Body of pancreas (tissue), 4 donors: ENCODE data around the gene CSMD2. TPM values are rescaled to one million over a fixed set of nuclear protein-coding genes. Genes with fewer than 3 reads are reported as not detected.

Source experiments
- ATAC-seq: fragments of 150-250 bp; one replicate; pipeline ENCODE4 v1.9.1; 2016
- DNase-seq, 4 donors: peaks; one replicate each; pipeline ENCODE4 v3.0.0-alpha.2; 2019
- H3K27ac ChIP-seq, 4 donors: fragments of 200-600 bp; sonication (generic); 1 replicate in 3 of 4; 2 replicates in 1 of 4; pipeline versions ENCODE4 v1.5.1 to v1.6.1; 2016 to 2019; ENCODE audit warnings: mild to moderate bottlenecking in 1 of 4, mixed read lengths in 1 of 4, moderate library complexity in 1 of 4
- H3K27me3 ChIP-seq, 2 donors: fragments of 200-600 bp; sonication (generic); one replicate each; pipeline ENCODE4 v1.6.0; 2016; ENCODE audit warnings: mild to moderate bottlenecking in 1 of 2
- H3K36me3 ChIP-seq, 2 donors: fragments of 200-600 bp; sonication (generic); replicated peaks in 1 of 2; 2 replicates each; pipeline ENCODE4 v1.5.1; 2016; ENCODE audit warnings: low read depth in 2 of 2; ENCODE audit not compliant: insufficient read depth in 1 of 2
- H3K4me1 ChIP-seq: fragments of 200-600 bp; sonication (generic); one replicate; pipeline ENCODE4 v1.6.0; 2016
- H3K4me3 ChIP-seq, 2 donors: fragments of 200-600 bp; sonication (generic); 1 replicate in 1 of 2; 2 replicates in 1 of 2; pipeline ENCODE4 v1.5.1; 2016 to 2019
- H3K9me3 ChIP-seq, 3 donors: fragments of 200-600 bp; sonication (generic); 1 replicate in 2 of 3; 2 replicates in 1 of 3; pipeline ENCODE4 v1.5.1; 2016
- POLR2A ChIP-seq, 3 donors: fragments of 450-650 bp; IDR thresholded peaks; one replicate each; pipeline ENCODE4 v1.6.1; 2016; ENCODE audit warnings: antibody characterized with exemption in 3 of 3, mild to moderate bottlenecking in 2 of 3
- WGBS, 2 donors: methylation state at CpG; one replicate each; pipeline ENCODE4 v1.1.5; 2017; 5-methylcytosine and 5-hydroxymethylcytosine counted together
- intact Hi-C: fragments of 100-400 bp; cut with DNase I; formaldehyde crosslinking; loops from one replicate; pipeline ENCODE4 v1.15.1; 2023
- total RNA-seq, 2 donors: library from RNA; depleted of rRNA; stranded (reverse); fragments of >200 nt; gene quantifications; one replicate each; pipeline ENCODE4 v1.1.0, GENCODE V29; 2016
- TF ChIP-seq, protein P1 (sequence below), 7 experiments: fragments of 450-650 bp in 4 of 7; fragments of 200-600 bp in 3 of 7; sonication (generic) in 3 of 7; IDR thresholded peaks; one replicate each; pipeline ENCODE4 v1.5.1; 2016 to 2019; ENCODE audit warnings: antibody characterized with exemption in 7 of 7

CSMD2 gene
- total RNA-seq, 2 donors from 2014 or later, result 0.26 to 0.33 TPM

DNA sequence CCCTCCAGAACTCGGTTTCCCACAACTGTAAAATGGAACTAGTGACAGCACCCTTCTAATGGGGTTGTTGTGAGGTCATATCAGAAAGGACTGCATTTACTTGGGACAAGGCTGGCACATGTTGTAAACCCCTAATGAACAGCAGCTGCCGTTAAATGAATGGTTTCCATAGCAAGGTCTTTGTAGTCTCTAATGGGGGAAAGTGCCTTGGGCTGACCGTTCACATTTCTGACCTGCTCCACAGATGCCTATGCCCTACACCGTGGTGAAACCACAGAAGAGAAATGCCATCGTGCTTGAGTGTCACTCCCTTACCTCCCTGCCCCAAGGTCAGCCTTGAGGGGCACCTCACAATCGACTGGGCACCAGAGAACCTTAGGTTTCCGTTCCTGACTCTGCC is 549.5 kb downstream of the CSMD2 start:
- H3K27ac ChIP-seq, result no peak overlapping the region
- no peak overlapping the region for H3K4me3 ChIP-seq
- H3K36me3 ChIP-seq, result no peaks in the 10 kb centered on the region
- TF ChIP-seq, protein P1, sequence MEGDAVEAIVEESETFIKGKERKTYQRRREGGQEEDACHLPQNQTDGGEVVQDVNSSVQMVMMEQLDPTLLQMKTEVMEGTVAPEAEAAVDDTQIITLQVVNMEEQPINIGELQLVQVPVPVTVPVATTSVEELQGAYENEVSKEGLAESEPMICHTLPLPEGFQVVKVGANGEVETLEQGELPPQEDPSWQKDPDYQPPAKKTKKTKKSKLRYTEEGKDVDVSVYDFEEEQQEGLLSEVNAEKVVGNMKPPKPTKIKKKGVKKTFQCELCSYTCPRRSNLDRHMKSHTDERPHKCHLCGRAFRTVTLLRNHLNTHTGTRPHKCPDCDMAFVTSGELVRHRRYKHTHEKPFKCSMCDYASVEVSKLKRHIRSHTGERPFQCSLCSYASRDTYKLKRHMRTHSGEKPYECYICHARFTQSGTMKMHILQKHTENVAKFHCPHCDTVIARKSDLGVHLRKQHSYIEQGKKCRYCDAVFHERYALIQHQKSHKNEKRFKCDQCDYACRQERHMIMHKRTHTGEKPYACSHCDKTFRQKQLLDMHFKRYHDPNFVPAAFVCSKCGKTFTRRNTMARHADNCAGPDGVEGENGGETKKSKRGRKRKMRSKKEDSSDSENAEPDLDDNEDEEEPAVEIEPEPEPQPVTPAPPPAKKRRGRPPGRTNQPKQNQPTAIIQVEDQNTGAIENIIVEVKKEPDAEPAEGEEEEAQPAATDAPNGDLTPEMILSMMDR (IDR thresholded peaks at IDR 0.05), result no peak
- TF ChIP-seq POLR2A (IDR thresholded peaks at IDR 0.05), result no peak
- H3K27me3 ChIP-seq, result no peaks in the 10 kb centered on the region
- H3K9me3 ChIP-seq, result no peaks in the 10 kb centered on the region
- ATAC-seq (no peak), DNase-seq (no peak)
- intact Hi-C loops, result loop anchor here (10.0 kb wide), 1 partner anchor 141 kb away; the partner anchor contains the start of gene ZSCAN20
- H3K4me1 ChIP-seq, result peaks cover 8% of the 10 kb centered on the region
- 32 to 36% methylated on average over 7 of the region's 7 CpGs for WGBS, 2 donors

DNA sequence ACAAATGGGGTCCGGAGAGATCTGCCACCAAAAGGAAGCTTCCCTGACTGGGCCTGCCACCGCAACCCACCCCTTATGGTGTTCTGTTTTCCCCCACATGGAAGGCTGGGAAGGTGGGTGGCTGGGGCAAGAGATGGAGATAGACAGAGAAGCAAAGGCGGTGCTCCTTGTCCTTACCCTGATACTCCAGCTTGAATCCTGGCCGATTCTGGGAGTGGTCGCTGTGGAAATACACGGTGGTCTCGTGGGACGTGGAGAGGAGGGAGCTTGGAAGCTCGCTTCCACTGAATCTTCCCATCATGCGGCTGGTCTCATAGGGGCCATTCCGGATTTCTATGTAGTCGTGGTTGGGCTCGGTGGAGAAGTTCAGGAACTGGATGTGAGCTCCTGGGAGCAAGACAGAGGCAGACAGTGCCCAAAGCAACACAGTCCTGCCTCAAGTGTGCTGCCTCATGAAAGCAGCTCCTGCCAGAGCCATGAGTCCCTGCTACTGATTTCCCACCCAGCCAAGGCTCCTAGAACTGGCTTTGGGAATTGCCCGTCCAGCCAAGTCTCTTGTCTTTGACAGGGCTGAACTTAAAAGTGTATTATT is 554.1 kb downstream of the CSMD2 start:
- Histone ChIP-seq H3K36me3 (no peaks in the 10 kb centered on the region), H3K9me3 (no peaks in the 10 kb centered on the region), H3K27me3 (no peaks in the 10 kb centered on the region), H3K27ac (no peak overlapping the region), H3K4me3 (no peak overlapping the region), H3K4me1 (peaks cover 8% of the 10 kb centered on the region)
- WGBS, 2 donors, result 75 to 86% methylated on average over 9 to 14 of the region's 14 CpGs
- intact Hi-C loops, result loop anchor here (10.0 kb wide), 1 partner anchor 136 kb away; the partner anchor contains the start of gene ZSCAN20
- no peak for TF ChIP-seq POLR2A (IDR thresholded peaks at IDR 0.05)
- TF ChIP-seq, protein P1 (IDR thresholded peaks at IDR 0.05), result no peak
- no peak for ATAC-seq
- no peak for DNase-seq

DNA sequence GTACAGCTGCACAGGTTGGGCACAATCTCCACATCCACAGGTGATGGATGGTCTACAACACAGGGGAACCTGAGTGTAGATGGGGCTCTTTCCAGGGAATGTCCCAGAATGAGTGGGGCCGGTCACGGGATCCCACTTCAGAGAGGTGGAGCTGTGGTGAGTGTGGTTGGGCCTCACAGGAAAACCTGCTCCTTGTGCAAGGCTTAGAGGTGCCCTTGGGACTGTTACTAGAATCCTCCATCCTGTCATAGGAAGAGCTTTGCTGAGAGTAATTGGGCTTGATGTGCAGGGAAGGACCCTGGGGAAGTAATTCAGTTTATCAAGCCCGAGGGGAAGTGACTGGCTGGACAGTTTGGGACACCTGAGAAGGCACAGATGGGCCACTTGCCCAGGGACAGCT is 554.6 kb downstream of the CSMD2 start:
- 77 to 81% methylated on average over 3 of the region's 3 CpGs for WGBS, 2 donors
- H3K27ac ChIP-seq, result no peak overlapping the region
- TF ChIP-seq POLR2A (IDR thresholded peaks at IDR 0.05), result no peak
- TF ChIP-seq, protein P1 (IDR thresholded peaks at IDR 0.05), result no peak
- H3K4me3 ChIP-seq, result no peak overlapping the region
- intact Hi-C loops, result loop anchor here (10.0 kb wide), 1 partner anchor 136 kb away; the partner anchor contains the start of gene ZSCAN20
- DNase-seq, result no peak
- H3K9me3 ChIP-seq, result no peaks in the 10 kb centered on the region
- no peaks in the 10 kb centered on the region for H3K36me3 ChIP-seq
- peaks cover 8% of the 10 kb centered on the region for H3K4me1 ChIP-seq
- ATAC-seq, result no peak
- no peaks in the 10 kb centered on the region for H3K27me3 ChIP-seq

DNA sequence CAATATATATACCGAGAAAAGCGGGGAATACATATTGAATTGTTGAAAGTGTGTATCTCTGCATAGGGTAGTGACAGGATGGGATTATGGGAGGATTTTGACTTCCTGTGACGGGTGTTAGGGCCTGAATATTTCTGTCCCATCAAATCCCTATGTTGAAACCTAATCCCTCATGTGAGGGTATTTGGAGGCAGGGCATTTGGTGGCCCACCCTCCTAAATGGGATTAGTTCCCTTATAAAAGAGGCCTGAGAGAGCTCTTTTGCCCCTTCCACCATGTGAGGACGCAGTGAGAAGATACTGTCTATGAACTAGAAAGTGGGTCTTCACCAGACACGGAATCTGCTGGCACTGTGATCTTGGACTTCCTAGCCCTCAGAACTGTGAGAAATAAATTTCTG is 555.3 kb downstream of the CSMD2 start:
- H3K36me3 ChIP-seq, result no peaks in the 10 kb centered on the region
- H3K4me3 ChIP-seq, result no peak overlapping the region
- TF ChIP-seq, protein P1 (IDR thresholded peaks at IDR 0.05), result no peak
- no peak for TF ChIP-seq POLR2A (IDR thresholded peaks at IDR 0.05)
- DNase-seq (no peak), ATAC-seq (no peak)
- peaks cover 8% of the 10 kb centered on the region for H3K4me1 ChIP-seq
- intact Hi-C loops, result loop anchor here (10.0 kb wide), 1 partner anchor 135 kb away; the partner anchor contains the start of gene ZSCAN20
- H3K9me3 ChIP-seq, result no peaks in the 10 kb centered on the region
- 95 to 97% methylated on average over 5 of the region's 5 CpGs for WGBS, 2 donors
- no peak overlapping the region for H3K27ac ChIP-seq
- H3K27me3 ChIP-seq, result no peaks in the 10 kb centered on the region
